Measurements from ENCODE around the gene PPP1R3F.

DNA sequence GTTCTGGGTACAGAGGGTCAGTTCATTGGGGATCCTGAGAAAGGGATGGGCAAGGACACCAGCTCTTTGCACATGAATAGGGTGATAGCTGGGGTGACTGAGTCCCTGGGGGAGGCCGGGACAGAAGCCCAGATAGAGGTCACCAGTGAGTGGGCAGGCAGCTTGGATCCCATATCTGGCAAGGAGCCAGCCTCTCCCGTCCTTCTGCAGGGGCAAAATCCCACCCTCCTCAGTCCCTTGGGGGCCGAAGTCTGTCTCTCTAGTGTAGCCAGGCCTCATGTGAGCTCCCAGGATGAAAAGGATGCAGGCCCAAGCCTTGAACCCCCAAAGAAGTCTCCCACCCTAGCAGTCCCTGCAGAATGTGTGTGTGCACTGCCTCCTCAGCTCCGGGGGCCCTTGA lies 17.0 kb downstream of the PPP1R3F start:
- TF ChIP-seq, protein P1, sequence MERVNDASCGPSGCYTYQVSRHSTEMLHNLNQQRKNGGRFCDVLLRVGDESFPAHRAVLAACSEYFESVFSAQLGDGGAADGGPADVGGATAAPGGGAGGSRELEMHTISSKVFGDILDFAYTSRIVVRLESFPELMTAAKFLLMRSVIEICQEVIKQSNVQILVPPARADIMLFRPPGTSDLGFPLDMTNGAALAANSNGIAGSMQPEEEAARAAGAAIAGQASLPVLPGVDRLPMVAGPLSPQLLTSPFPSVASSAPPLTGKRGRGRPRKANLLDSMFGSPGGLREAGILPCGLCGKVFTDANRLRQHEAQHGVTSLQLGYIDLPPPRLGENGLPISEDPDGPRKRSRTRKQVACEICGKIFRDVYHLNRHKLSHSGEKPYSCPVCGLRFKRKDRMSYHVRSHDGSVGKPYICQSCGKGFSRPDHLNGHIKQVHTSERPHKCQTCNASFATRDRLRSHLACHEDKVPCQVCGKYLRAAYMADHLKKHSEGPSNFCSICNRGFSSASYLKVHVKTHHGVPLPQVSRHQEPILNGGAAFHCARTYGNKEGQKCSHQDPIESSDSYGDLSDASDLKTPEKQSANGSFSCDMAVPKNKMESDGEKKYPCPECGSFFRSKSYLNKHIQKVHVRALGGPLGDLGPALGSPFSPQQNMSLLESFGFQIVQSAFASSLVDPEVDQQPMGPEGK (CRISPR knock-in tag; IDR thresholded peaks at IDR 0.05; ENCODE audit: borderline replicate concordance): no peak
- no peak for TF ChIP-seq RARB (CRISPR knock-in tag; IDR thresholded peaks at IDR 0.05)
- TF ChIP-seq, protein P2, sequence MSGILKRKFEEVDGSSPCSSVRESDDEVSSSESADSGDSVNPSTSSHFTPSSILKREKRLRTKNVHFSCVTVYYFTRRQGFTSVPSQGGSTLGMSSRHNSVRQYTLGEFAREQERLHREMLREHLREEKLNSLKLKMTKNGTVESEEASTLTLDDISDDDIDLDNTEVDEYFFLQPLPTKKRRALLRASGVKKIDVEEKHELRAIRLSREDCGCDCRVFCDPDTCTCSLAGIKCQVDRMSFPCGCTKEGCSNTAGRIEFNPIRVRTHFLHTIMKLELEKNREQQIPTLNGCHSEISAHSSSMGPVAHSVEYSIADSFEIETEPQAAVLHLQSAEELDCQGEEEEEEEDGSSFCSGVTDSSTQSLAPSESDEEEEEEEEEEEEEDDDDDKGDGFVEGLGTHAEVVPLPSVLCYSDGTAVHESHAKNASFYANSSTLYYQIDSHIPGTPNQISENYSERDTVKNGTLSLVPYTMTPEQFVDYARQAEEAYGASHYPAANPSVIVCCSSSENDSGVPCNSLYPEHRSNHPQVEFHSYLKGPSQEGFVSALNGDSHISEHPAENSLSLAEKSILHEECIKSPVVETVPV (CRISPR knock-in tag; IDR thresholded peaks at IDR 0.05): no peak
- no peak for TF ChIP-seq ZNF565 (CRISPR knock-in tag; conservative IDR thresholded peaks at IDR 0.05; ENCODE audit: low read depth)
- TF ChIP-seq ZNF70 (CRISPR knock-in tag; IDR thresholded peaks at IDR 0.05): no peak
- TF ChIP-seq PPARA (CRISPR knock-in tag; IDR thresholded peaks at IDR 0.05; ENCODE audit: borderline replicate concordance): no peak
- TF ChIP-seq ZNF8 (CRISPR knock-in tag; IDR thresholded peaks at IDR 0.05): no peak
- TF ChIP-seq TSHZ2 (CRISPR knock-in tag; IDR thresholded peaks at IDR 0.05): no peak

All from SK-N-SH treated with all-trans-retinoic acid at 6 μM for 48 hours (cell line).